ENCODE measurements around the gene SERINC5. TPM values are rescaled to one million over a fixed set of nuclear protein-coding genes. Genes with fewer than 3 reads are reported as not detected.

SERINC5 gene
- total and polyA plus RNA-seq, 2 of the 4 experiments (the other 2 are of a cell fraction), result 5.0 to 8.1 TPM

GRCh38 chr5:80219391-80219790 lies 36.5 kb downstream of the SERINC5 start:
- Histone ChIP-seq H3K9me1 (ENCODE audit: insufficient read depth, low read length) (peaks cover 8% of the 10 kb centered on the region; the same call in 1 of the 2 replicates), H3K27me3 (ENCODE audit: control insufficient read depth, insufficient read depth, low read length) (no peaks in the 10 kb centered on the region), H3K18ac (ENCODE audit: low read depth, low read length) (no peak overlapping the region), H2AK5ac (ENCODE audit: low read depth, low read length) (no peak overlapping the region), H3K9me3 (ENCODE audit: control insufficient read depth, insufficient read depth, low read length) (no peaks in the 10 kb centered on the region), H3K56ac (ENCODE audit: extremely low read depth, insufficient read depth, low read length) (no peak overlapping the region), H2AFZ (replicated peaks; ENCODE audit: low read length, poor library complexity) (no peak overlapping the region), H3K23ac (ENCODE audit: low read depth, low read length) (no peak overlapping the region), H2BK120ac (ENCODE audit: low read depth, low read length) (no peak overlapping the region), H2BK15ac (ENCODE audit: low read depth, low read length) (no peak overlapping the region), H3K4me1 (ENCODE audit: control insufficient read depth, insufficient read depth, low read length) (0 out of 2 replicates have a peak, but pooled peaks cover 2% of the 10 kb centered on the region), H3K27ac (ENCODE audit: insufficient read depth, low read length) (no peak overlapping the region), H3K4me3 (ENCODE audit: insufficient read depth, low read depth, low read length) (no peak overlapping the region), H4K20me1 (ENCODE audit: insufficient read depth, low read length) (no peaks in the 10 kb centered on the region), H2AK9ac (replicated peaks; ENCODE audit: low read depth, low read length, poor library complexity) (no peak overlapping the region), H4K91ac (ENCODE audit: insufficient read depth, low read depth, low read length) (no peak overlapping the region), H2BK5ac (ENCODE audit: low read depth, low read length, poor library complexity, severe bottlenecking) (no peak overlapping the region), H3K9ac (ENCODE audit: low read depth, low read length) (no peak overlapping the region), H4K8ac (ENCODE audit: low read depth in 2 of 2, low read length in 2 of 2) (no peak overlapping the region), H2BK20ac (ENCODE audit: low read depth, low read length) (no peak overlapping the region), H3K4ac (ENCODE audit: low read depth, low read length) (no peak overlapping the region), H4K5ac (ENCODE audit: low read depth, low read length) (no peak overlapping the region), H3K4me2 (ENCODE audit: low read depth, low read length) (no peak overlapping the region), H3K36me3 (ENCODE audit: control insufficient read depth, insufficient read depth, low read length) (no peaks in the 10 kb centered on the region), H3K14ac (replicated peaks; ENCODE audit: low read depth, low read length) (no peak overlapping the region), H3K79me1 (ENCODE audit: low read depth in 1 of 2, low read length in 2 of 2) (peaks cover 3 to 5% of the 10 kb centered on the region in 2 experiments; a peak in 2 of 4 replicates)
- intact Hi-C loops (cut with micrococcal nuclease) (no loop called here), in situ Hi-C loops (cut with MboI; ENCODE audit: low sequenced_read_pairs) (no loop called here), dilution Hi-C loops (cut with HindIII; ENCODE audit: low sequenced_read_pairs, unreplicated experiment) (no loop called here)
- CTCF ChIA-PET, result no interaction called here
- POLR2A ChIA-PET (ENCODE audit: unreplicated experiment), result interaction anchor here (0.6 kb wide), 1 partner anchor 15 kb away, joined by 3 read pairs; no protein-coding TSS in a partner anchor
- no peak for DNase-seq
- WGBS, 2 experiments (ENCODE audit: extremely low coverage in 2 of 2, insufficient read length in 1 of 2), result no CpG with 5 or more reads among the region's 4 CpGs
- BruUV-seq (replicated peaks), result no TSS peak
- no peak for ATAC-seq (ENCODE audit: low read depth)
- TF ChIP-seq MXI1 (IDR thresholded peaks at IDR 0.05; ENCODE audit: borderline replicate concordance, low read depth, low read length), result no peak
- TF ChIP-seq RFX5 (IDR thresholded peaks at IDR 0.05; ENCODE audit: low read depth, low read length), result no peak
- no peak for TF ChIP-seq RCOR1 (IDR thresholded peaks at IDR 0.05; ENCODE audit: insufficient replicate concordance, low read length)
- TF ChIP-seq, protein P1, sequence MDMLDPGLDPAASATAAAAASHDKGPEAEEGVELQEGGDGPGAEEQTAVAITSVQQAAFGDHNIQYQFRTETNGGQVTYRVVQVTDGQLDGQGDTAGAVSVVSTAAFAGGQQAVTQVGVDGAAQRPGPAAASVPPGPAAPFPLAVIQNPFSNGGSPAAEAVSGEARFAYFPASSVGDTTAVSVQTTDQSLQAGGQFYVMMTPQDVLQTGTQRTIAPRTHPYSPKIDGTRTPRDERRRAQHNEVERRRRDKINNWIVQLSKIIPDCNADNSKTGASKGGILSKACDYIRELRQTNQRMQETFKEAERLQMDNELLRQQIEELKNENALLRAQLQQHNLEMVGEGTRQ (IDR thresholded peaks at IDR 0.05; ENCODE audit: low read depth, low read length), result no peak
